Smooth muscle cell (in vitro differentiated cells): ENCODE data around the gene FAM53B. TPM values are rescaled to one million over a fixed set of nuclear protein-coding genes. Genes with fewer than 3 reads are reported as not detected.

Experiments used
- DNase-seq: peaks from one replicate; lab custom pipeline; 2025; ENCODE audit not compliant: unreplicated experiment; lab: John Stamatoyannopoulos, UW
- H2AFZ ChIP-seq: fragments of 200-600 bp; sonication (generic); 2 replicates; pipeline ENCODE4 v1.6.0; 2016; ENCODE audit warnings: antibody characterized with exemption, low read depth, mild to moderate bottlenecking
- H3F3A ChIP-seq: fragments of 200-600 bp; sonication (generic); 2 replicates; pipeline ENCODE4 v1.6.0; 2017; ENCODE audit warnings: antibody characterized with exemption, low read depth
- H3K27ac ChIP-seq: fragments of 200-600 bp; sonication (generic); 2 replicates; pipeline ENCODE4 v1.5.1; 2016; ENCODE audit warnings: low read depth, mild to moderate bottlenecking
- H3K27me3 ChIP-seq: fragments of 200-600 bp; sonication (generic); 2 replicates; pipeline ENCODE4 v1.6.1; 2016; ENCODE audit warnings: low read depth, mild to moderate bottlenecking
- H3K36me3 ChIP-seq: fragments of 200-600 bp; sonication (generic); 2 replicates; pipeline ENCODE4 v1.5.1; 2016; ENCODE audit warnings: low read depth
- H3K4me1 ChIP-seq: fragments of 200-600 bp; sonication (generic); 2 replicates; pipeline ENCODE4 v1.5.1; 2016; ENCODE audit warnings: low read depth
- H3K4me2 ChIP-seq: fragments of 200-600 bp; sonication (generic); 2 replicates; pipeline ENCODE4 v1.6.0; 2016; ENCODE audit warnings: mild to moderate bottlenecking
- H3K4me3 ChIP-seq: fragments of 200-600 bp; sonication (generic); 2 replicates; pipeline ENCODE4 v1.5.1; 2016; ENCODE audit warnings: mild to moderate bottlenecking
- H3K79me2 ChIP-seq: fragments of 200-600 bp; sonication (generic); 2 replicates; pipeline ENCODE4 v1.6.0; 2016; ENCODE audit warnings: low read depth, mild to moderate bottlenecking
- H3K9ac ChIP-seq: fragments of 200-600 bp; sonication (generic); 2 replicates; pipeline ENCODE4 v1.6.0; 2016; ENCODE audit warnings: low read depth
- H3K9me3 ChIP-seq: fragments of 200-600 bp; sonication (generic); replicated peaks from 2 replicates; pipeline ENCODE4 v1.5.1; 2016; ENCODE audit warnings: low read depth
- H4K20me1 ChIP-seq: fragments of 200-600 bp; sonication (generic); 2 replicates; pipeline ENCODE4 v1.6.0; 2016; ENCODE audit warnings: low read depth
- CTCF ChIP-seq: fragments of 200-600 bp; sonication (generic); IDR thresholded peaks from 2 replicates; pipeline ENCODE4 v1.5.1; 2017; ENCODE audit warnings: borderline replicate concordance, mild to moderate bottlenecking, antibody characterized with exemption; ENCODE audit not compliant: insufficient read depth, poor library complexity, severe bottlenecking
- WGBS: methylation state at CpG from one replicate; pipeline ENCODE4 v1.1.7; 2016; ENCODE audit warnings: low lambda C conversion rate; 5-methylcytosine and 5-hydroxymethylcytosine counted together
- polyA plus RNA-seq: library from polyadenylated mRNA; unstranded; fragments of >200 nt; fragmentation: Nextera tagmentation; extraction: Ambion mirVana; gene quantifications from 2 replicates; pipeline ENCODE4 v1.2.1, GENCODE V29; 2016
- total RNA-seq: library from RNA; depleted of rRNA; stranded (reverse); fragments of >200 nt; gene quantifications from 2 replicates; pipeline ENCODE4 v1.2.3, GENCODE V29; 2014

The FAM53B gene
- total and polyA plus RNA-seq, 2 experiments from 2014 or later, result 5.5 to 6.2 TPM

GRCh38 chr10:124598196-124598595, 146.0 kb downstream of the FAM53B start:
- 86% methylated on average over 6 of the region's 6 CpGs for WGBS
- Histone ChIP-seq H3K4me2 (no peak overlapping the region), H3K4me1 (no peaks in the 10 kb centered on the region), H3F3A (no peaks in the 10 kb centered on the region), H3K27ac (no peak overlapping the region), H3K36me3 (no peaks in the 10 kb centered on the region), H3K27me3 (no peaks in the 10 kb centered on the region), H3K4me3 (no peak overlapping the region), H3K9me3 (no peaks in the 10 kb centered on the region), H4K20me1 (no peaks in the 10 kb centered on the region), H3K9ac (no peak overlapping the region), H2AFZ (no peak overlapping the region), H3K79me2 (no peaks in the 10 kb centered on the region)
- DNase-seq, result no peak
- TF ChIP-seq CTCF, result no peak

- Histone ChIP-seq H3K36me3 (no peaks in the 10 kb centered on the region), H3K4me3 (no peak overlapping the region), H3K27me3 (no peaks in the 10 kb centered on the region), H3F3A (no peaks in the 10 kb centered on the region), H3K9me3 (no peaks in the 10 kb centered on the region), H3K4me1 (no peaks in the 10 kb centered on the region), H3K4me2 (no peak overlapping the region), H3K27ac (no peak overlapping the region), H2AFZ (no peak overlapping the region), H3K79me2 (no peaks in the 10 kb centered on the region), H3K9ac (no peak overlapping the region), H4K20me1 (no peaks in the 10 kb centered on the region)
- 94% methylated on average over 10 of the region's 10 CpGs for WGBS
- TF ChIP-seq CTCF, result no peak
- DNase-seq, result no peak
These were observed 146.4 kb downstream of the FAM53B start for GRCh38 chr10:124597846-124598165.

DNA sequence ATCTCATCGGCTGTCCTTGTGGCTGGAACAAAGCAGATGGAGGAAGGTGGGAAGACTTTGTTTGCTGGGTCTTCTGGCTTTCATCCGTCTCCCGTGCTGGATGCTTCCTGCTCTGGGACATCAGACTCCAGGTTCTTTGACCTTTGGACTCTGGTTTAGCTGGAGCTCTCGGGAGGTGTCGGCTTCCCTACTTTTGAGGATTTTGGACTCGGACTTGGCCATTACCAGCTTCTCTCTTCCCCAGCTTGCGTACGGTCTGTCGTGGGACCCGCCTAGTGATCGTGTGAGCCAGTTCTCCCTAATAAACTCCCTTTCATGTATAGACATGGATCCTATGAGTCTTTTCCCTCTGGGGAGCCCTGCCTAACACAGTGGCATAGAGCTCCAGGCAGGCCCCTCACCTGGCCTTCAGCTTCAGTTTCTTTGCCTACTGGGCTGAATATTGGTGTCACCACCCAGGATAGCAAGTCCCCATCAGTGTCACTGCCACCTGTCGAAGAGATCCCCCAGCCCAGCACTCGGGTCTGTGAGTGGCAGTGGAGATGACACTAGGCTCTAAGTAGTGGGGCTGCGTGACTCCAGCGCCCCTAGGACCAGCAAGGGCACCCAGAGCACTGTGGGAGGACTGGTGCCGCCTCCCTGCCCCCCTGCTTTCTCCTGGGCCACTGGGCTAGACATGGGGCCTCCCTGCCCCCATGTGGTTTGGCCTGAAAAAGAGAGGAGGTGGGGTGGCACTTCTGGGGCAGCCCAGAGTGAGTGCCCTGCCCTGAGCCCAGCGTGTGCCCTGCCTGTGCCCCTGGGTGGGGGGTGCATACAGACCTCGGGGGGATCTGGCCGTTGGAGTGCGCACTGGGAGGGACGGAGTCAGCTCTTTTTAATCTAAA, 147.0 kb downstream of the FAM53B start:
- no peak for DNase-seq
- no peaks in the 10 kb centered on the region for H3K9me3 ChIP-seq
- no peaks in the 10 kb centered on the region for H3K36me3 ChIP-seq
- H3K27me3 ChIP-seq, result no peaks in the 10 kb centered on the region
- no peak overlapping the region for H3K4me2 ChIP-seq
- H3K4me3 ChIP-seq, result no peak overlapping the region
- no peaks in the 10 kb centered on the region for H3K4me1 ChIP-seq
- TF ChIP-seq CTCF, result no peak
- no peaks in the 10 kb centered on the region for H3K79me2 ChIP-seq
- no peak overlapping the region for H3K9ac ChIP-seq
- H3K27ac ChIP-seq, result no peak overlapping the region
- H3F3A ChIP-seq, result no peaks in the 10 kb centered on the region
- WGBS, result 89% methylated on average over 21 of the region's 21 CpGs
- no peak overlapping the region for H2AFZ ChIP-seq
- no peaks in the 10 kb centered on the region for H4K20me1 ChIP-seq
